Endothelial cell of umbilical vein (primary cell): ENCODE results near the gene LTN1. TPM values are rescaled to one million over a fixed set of nuclear protein-coding genes. Genes with fewer than 3 reads are reported as not detected.

Experiments used
- BruUV-seq: library from RNA; stranded (reverse); fragments of 400-500 nt; replicated peaks from 2 replicates; lab custom pipeline; 2021; lab: Mats Ljungman, UMichigan
- CTCF ChIA-PET: fragments of 300-600, 350-600 bp; sonication (Branson Sonifier 250); formaldehyde crosslinking; loops from one replicate; lab custom pipeline; 2021; ENCODE audit warnings: antibody characterized with exemption, inconsistent platforms; lab: Charles Lee
- POLR2A ChIA-PET: fragments of 300-600, 350-600 bp; sonication (Branson Sonifier 250); formaldehyde crosslinking; loops from one replicate; lab custom pipeline; 2021; ENCODE audit warnings: antibody characterized with exemption, inconsistent platforms; lab: Charles Lee
- DNase-seq: peaks from one replicate; pipeline ENCODE4 v3.0.0-alpha.2; 2011; ENCODE audit warnings: low read depth, low spot score
- FAIRE-seq: peaks from 2 replicates; lab custom pipeline; 2011; peaks lifted over from hg19 to GRCh38; lab: Jason Lieb, UNC
- H2AFZ ChIP-seq: 2 replicates; pipeline ENCODE4 v1.6.0; 2012; ENCODE audit warnings: low read depth, low read length, control low read depth, inconsistent platforms
- H3K27ac ChIP-seq: 2 replicates; pipeline ENCODE4 v1.5.1; 2011; ENCODE audit warnings: low read depth, mild to moderate bottlenecking, control low read depth, low read length, moderate library complexity; ENCODE audit not compliant: insufficient read depth
- H3K27me3 ChIP-seq, 2 experiments: 2 replicates each; pipeline versions ENCODE4 v1.6.0 to v1.6.1; 2011; ENCODE audit warnings: low read length in 2 of 2, mixed read lengths in 1 of 2; ENCODE audit not compliant: control insufficient read depth in 2 of 2, insufficient read depth in 2 of 2
- H3K36me3 ChIP-seq, 2 experiments: 2 replicates in 1 of 2; 3 replicates in 1 of 2; pipeline ENCODE4 v1.5.1; 2011; ENCODE audit warnings: low read length in 2 of 2, mild to moderate bottlenecking in 1 of 2, moderate library complexity in 1 of 2; ENCODE audit not compliant: control insufficient read depth in 2 of 2, insufficient read depth in 2 of 2; ENCODE audit errors: extremely low read depth in 1 of 2
- H3K4me1 ChIP-seq: 3 replicates; pipeline ENCODE4 v1.5.1; 2011; ENCODE audit warnings: mild to moderate bottlenecking, low read length; ENCODE audit not compliant: control insufficient read depth, insufficient read depth; ENCODE audit errors: extremely low read depth
- H3K4me2 ChIP-seq: 2 replicates; pipeline ENCODE4 v1.6.1; 2011; ENCODE audit warnings: low read length, control low read depth, mixed read lengths; ENCODE audit not compliant: insufficient read depth
- H3K4me3 ChIP-seq, 3 experiments: fragments of 200-600 bp in 1 of 3; sonication (generic), shearing (Covaris generic) in 1 of 3; replicated peaks in 1 of 3; 2 replicates each; pipeline ENCODE4 v1.5.1; 2011 to 2016; ENCODE audit warnings: control low read depth in 3 of 3, low read length in 3 of 3, mild to moderate bottlenecking in 2 of 3, inconsistent platforms in 1 of 3, low read depth in 1 of 3, moderate library complexity in 1 of 3; ENCODE audit not compliant: insufficient read depth in 1 of 3
- H3K79me2 ChIP-seq: 2 replicates; pipeline ENCODE4 v1.6.0; 2012; ENCODE audit warnings: low read length, inconsistent platforms; ENCODE audit not compliant: control insufficient read depth, insufficient read depth
- H3K9ac ChIP-seq: replicated peaks from 2 replicates; pipeline ENCODE3; 2011; ENCODE audit warnings: low read length, control low read depth; ENCODE audit not compliant: insufficient read depth; ENCODE audit errors: extremely low read depth
- H3K9me1 ChIP-seq: replicated peaks from 3 replicates; pipeline ENCODE4 v1.6.0; 2011; ENCODE audit warnings: mild to moderate bottlenecking, low read length; ENCODE audit not compliant: control insufficient read depth, insufficient read depth; ENCODE audit errors: extremely low read depth
- H3K9me3 ChIP-seq: replicated peaks from 2 replicates; pipeline ENCODE4 v1.5.1; 2012; ENCODE audit warnings: low read length, inconsistent platforms; ENCODE audit not compliant: control insufficient read depth, insufficient read depth
- H4K20me1 ChIP-seq: replicated peaks from 2 replicates; pipeline ENCODE3; 2011; ENCODE audit warnings: mild to moderate bottlenecking, low read length; ENCODE audit not compliant: control insufficient read depth, insufficient read depth; ENCODE audit errors: extremely low read depth
- CTCF ChIP-seq, 2 donors: IDR thresholded peaks; 1 replicate in 1 of 2; 2 replicates in 1 of 2; pipeline ENCODE4 v1.5.1; 2011; ENCODE audit warnings: low read length in 2 of 2, mild to moderate bottlenecking in 2 of 2, moderate library complexity in 2 of 2, control low read depth in 1 of 2, inconsistent platforms in 1 of 2, low read depth in 1 of 2; ENCODE audit not compliant: insufficient read depth in 1 of 2; ENCODE audit errors: extremely low read depth in 1 of 2
- EZH2 ChIP-seq: IDR thresholded peaks from 2 replicates; pipeline ENCODE4 v1.6.1; 2012; ENCODE audit warnings: borderline replicate concordance, low read depth, mild to moderate bottlenecking, moderate library complexity, low read length, inconsistent platforms; ENCODE audit not compliant: severe bottlenecking
- FOS ChIP-seq: IDR thresholded peaks from 2 replicates; pipeline ENCODE4 v1.6.1; 2011; ENCODE audit warnings: mild to moderate bottlenecking, low read length, moderate library complexity, borderline replicate concordance; ENCODE audit not compliant: insufficient read depth
- GATA2 ChIP-seq: IDR thresholded peaks from 2 replicates; pipeline ENCODE4 v1.7.0; 2011; ENCODE audit warnings: low read depth, mild to moderate bottlenecking, moderate library complexity, mixed read lengths, low read length; ENCODE audit not compliant: insufficient read length, insufficient read depth
- JUN ChIP-seq: IDR thresholded peaks from 2 replicates; pipeline ENCODE4 v1.6.1; 2011; ENCODE audit warnings: borderline replicate concordance, low read depth; ENCODE audit not compliant: insufficient read length, insufficient read depth
- MAX ChIP-seq: IDR thresholded peaks from 2 replicates; pipeline ENCODE4 v1.6.1; 2011; ENCODE audit not compliant: insufficient read depth, insufficient read length
- MYC ChIP-seq: IDR thresholded peaks from one replicate; pipeline ENCODE4 v1.6.1; 2011; ENCODE audit warnings: mild to moderate bottlenecking, low read depth, low read length
- POLR2A ChIP-seq: IDR thresholded peaks from 2 replicates; pipeline ENCODE4 v1.6.1; 2012; ENCODE audit warnings: low read depth, mild to moderate bottlenecking, control low read depth, low read length
- POLR2AphosphoS5 ChIP-seq: IDR thresholded peaks from 2 replicates; pipeline ENCODE4 v1.6.1; 2012; ENCODE audit warnings: low read depth, mild to moderate bottlenecking, control low read depth, low read length, moderate library complexity; ENCODE audit not compliant: insufficient read depth
- dilution Hi-C: fragments of 300-500 bp; cut with MboI; formaldehyde crosslinking; loops from one replicate; pipeline ENCODE4 v1.15.0; 2019; ENCODE audit warnings: low sequenced_read_pairs; ENCODE audit not compliant: extremely low pct_ligation_motif_present
- intact Hi-C: fragments of 100-400 bp; cut with micrococcal nuclease; formaldehyde crosslinking; loops from one replicate; pipeline ENCODE4 v1.10.0; 2022
- polyA plus RNA-seq, 4 experiments: library from polyadenylated mRNA; depleted of rRNA in 3 of 4; stranded (reverse) in 3 of 4; unstranded in 1 of 4; fragments of >200 nt; gene quantifications; 2 replicates each; pipeline versions ENCODE4 v1.2.1 to v1.2.3, GENCODE V29; 2011 to 2012; ENCODE audit warnings: missing spikeins in 1 of 4
- total RNA-seq: library from RNA; stranded (reverse); gene quantifications from 2 replicates; pipeline ENCODE4 v1.2.3, GENCODE V29; 2021

Gene LTN1
- total and polyA plus RNA-seq, 2 donors (not counting 3 experiments of a cell fraction or from before 2014, with no cell fraction given), result 3.8 to 23.0 TPM

DNA sequence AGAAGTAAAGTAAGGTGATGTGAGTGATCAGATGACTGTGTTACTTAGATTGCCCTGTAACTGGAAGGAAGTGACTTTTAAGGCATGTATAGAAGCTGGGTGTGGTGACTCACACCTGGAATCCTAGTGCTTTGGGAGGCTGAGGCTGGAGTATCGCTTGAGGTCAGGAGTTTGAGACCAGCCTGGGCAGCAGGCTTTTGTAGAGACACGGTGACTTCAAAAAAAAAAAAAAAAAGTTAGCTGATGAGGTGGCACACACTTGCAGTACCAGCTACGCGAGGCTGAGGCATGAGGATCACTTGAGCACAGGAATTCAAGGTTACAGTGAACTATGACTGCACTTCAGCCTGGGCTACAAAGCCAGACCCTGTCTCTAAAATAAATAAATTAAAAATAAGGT, 29.5 kb upstream of the LTN1 start:
- FAIRE-seq (no peak), DNase-seq (no peak)
- no peak for TF ChIP-seq GATA2
- TF ChIP-seq MYC, result no peak
- no peak for TF ChIP-seq EZH2
- TF ChIP-seq POLR2AphosphoS5, result no peak
- no peak for TF ChIP-seq FOS
- TF ChIP-seq CTCF (IDR thresholded peaks at IDR 0.05; ENCODE audit: extremely low read depth in 1 of 2, insufficient read depth in 1 of 2, low read depth in 1 of 2, low read length in 2 of 2), result no peak
- no peak for TF ChIP-seq JUN
- TF ChIP-seq POLR2A, result no peak
- TF ChIP-seq MAX, result no peak
- Histone ChIP-seq H3K9ac (no peak overlapping the region), H3K27me3 (no peaks in the 10 kb centered on the region), H3K36me3 (no peaks in the 10 kb centered on the region), H3K4me1 (peaks cover 19% of the 10 kb centered on the region), H3K4me3 (no peak overlapping the region), H2AFZ (no peak overlapping the region), H3K4me2 (no peak overlapping the region), H3K27ac (no peak overlapping the region), H4K20me1 (no peaks in the 10 kb centered on the region), H3K79me2 (peaks cover 34% of the 10 kb centered on the region), H3K9me1 (no peaks in the 10 kb centered on the region), H3K9me3 (no peaks in the 10 kb centered on the region)
- dilution Hi-C loops (no loop called here), intact Hi-C loops (no loop called here)
- BruUV-seq, result no TSS peak
- ChIA-PET CTCF (interaction anchor here (1.9 kb wide), 1 partner anchor 29 kb away, joined by 4 read pairs; the partner anchor contains the start of gene LTN1), POLR2A (no interaction called here)
